Neural progenitor cell (in vitro differentiated cells): ENCODE measurements around the gene TCP11X1.
"Not testable (repeated sequence)": the region's sequence is repeated elsewhere in the genome, so short reads cannot be mapped to it uniquely, and the experiment has no call there.

ENCODE experiments used
- CTCF ChIP-seq: fragments of 200-600 bp; sonication (generic); IDR thresholded peaks from 2 replicates; pipeline ENCODE4 v1.5.1; 2017; ENCODE audit warnings: antibody characterized with exemption, mild to moderate bottlenecking
- EZH2 ChIP-seq: fragments of 200-600 bp; sonication (generic); IDR thresholded peaks from 2 replicates; pipeline ENCODE4 v1.6.1; 2017; ENCODE audit warnings: antibody characterized with exemption, mild to moderate bottlenecking, moderate library complexity

- not testable (repeated sequence) for TF ChIP-seq CTCF, EZH2
Observed at GRCh38 chrX:102214986-102215385, at the start of gene TCP11X1.
